Testis (tissue), 2 donors: ENCODE data around the gene LGI2.

ENCODE experiments used
- POLR2A ChIP-seq: fragments of 450-650 bp; IDR thresholded peaks from one replicate; pipeline ENCODE4 v1.6.1; 2017; ENCODE audit warnings: antibody characterized with exemption, mild to moderate bottlenecking, moderate library complexity
- TF ChIP-seq, protein P1 (sequence below), 3 experiments: fragments of 450-650 bp in 2 of 3; fragments of 200-600 bp in 1 of 3; sonication (generic) in 1 of 3; IDR thresholded peaks; one replicate each; pipeline ENCODE4 v1.5.1; 2016 to 2019; ENCODE audit warnings: antibody characterized with exemption in 3 of 3, mild to moderate bottlenecking in 2 of 3, moderate library complexity in 1 of 3

DNA sequence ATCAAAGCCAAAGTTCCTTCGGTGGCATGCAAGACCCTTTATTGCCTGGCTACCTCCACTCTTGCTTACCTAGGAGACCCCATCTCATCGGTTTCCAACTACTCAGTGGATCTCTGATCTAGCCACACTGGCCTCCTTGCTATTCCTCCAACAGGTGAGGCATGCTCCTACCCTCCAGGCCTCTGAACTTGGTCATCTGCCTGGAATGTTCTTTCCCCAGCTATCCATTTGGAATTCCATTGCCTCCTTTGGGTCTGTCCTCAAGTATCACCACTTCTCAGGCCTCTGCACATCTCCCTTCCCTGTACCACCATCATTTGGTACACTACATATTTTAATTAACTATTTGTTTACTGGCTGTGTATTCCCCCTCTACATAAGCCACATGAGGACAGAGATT, 11.2 kb downstream of the LGI2 start:
- TF ChIP-seq, protein P1, sequence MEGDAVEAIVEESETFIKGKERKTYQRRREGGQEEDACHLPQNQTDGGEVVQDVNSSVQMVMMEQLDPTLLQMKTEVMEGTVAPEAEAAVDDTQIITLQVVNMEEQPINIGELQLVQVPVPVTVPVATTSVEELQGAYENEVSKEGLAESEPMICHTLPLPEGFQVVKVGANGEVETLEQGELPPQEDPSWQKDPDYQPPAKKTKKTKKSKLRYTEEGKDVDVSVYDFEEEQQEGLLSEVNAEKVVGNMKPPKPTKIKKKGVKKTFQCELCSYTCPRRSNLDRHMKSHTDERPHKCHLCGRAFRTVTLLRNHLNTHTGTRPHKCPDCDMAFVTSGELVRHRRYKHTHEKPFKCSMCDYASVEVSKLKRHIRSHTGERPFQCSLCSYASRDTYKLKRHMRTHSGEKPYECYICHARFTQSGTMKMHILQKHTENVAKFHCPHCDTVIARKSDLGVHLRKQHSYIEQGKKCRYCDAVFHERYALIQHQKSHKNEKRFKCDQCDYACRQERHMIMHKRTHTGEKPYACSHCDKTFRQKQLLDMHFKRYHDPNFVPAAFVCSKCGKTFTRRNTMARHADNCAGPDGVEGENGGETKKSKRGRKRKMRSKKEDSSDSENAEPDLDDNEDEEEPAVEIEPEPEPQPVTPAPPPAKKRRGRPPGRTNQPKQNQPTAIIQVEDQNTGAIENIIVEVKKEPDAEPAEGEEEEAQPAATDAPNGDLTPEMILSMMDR (IDR thresholded peaks at IDR 0.05), result no peak
- TF ChIP-seq POLR2A, result no peak
